ENCODE data around the gene TAGLN3.

DNA sequence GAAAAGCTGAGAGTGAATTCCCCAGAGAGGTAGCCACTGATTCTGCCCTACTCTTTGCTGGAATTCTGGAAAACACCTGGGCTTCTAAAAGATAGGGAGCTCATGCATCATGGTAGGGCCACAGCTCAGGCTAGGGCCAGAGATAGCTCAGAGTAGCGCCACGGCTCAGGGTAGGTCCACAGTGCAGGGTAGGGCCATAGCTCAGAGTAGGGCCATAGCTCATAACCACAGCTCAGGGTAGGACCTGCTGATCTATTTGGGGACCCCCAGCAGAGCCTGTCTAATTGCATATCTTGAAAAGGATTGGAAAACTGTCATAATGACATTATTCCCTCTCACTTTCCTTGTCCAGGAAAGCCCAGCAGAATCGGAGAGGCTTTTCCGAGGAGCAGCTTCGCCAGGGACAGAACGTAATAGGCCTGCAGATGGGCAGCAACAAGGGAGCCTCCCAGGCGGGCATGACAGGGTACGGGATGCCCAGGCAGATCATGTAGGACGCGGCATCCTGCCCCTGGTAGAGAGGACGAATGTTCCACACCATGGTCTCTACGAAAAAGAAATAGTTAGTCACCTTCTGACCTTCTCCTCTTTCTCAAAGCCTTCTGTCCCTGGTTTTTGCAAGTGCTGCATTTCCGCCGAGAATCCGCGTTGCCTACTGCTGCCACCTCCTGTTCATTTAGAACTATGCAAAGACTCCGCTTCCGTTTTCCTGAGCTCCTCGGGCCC, 14.5 kb downstream of the TAGLN3 start:
- TF ChIP-seq, protein P1, sequence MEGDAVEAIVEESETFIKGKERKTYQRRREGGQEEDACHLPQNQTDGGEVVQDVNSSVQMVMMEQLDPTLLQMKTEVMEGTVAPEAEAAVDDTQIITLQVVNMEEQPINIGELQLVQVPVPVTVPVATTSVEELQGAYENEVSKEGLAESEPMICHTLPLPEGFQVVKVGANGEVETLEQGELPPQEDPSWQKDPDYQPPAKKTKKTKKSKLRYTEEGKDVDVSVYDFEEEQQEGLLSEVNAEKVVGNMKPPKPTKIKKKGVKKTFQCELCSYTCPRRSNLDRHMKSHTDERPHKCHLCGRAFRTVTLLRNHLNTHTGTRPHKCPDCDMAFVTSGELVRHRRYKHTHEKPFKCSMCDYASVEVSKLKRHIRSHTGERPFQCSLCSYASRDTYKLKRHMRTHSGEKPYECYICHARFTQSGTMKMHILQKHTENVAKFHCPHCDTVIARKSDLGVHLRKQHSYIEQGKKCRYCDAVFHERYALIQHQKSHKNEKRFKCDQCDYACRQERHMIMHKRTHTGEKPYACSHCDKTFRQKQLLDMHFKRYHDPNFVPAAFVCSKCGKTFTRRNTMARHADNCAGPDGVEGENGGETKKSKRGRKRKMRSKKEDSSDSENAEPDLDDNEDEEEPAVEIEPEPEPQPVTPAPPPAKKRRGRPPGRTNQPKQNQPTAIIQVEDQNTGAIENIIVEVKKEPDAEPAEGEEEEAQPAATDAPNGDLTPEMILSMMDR (IDR thresholded peaks at IDR 0.05), result peak; percentile 29 to 82 (median 75)
- TF ChIP-seq POLR2A (IDR thresholded peaks at IDR 0.05), result no peak

Measured in body of pancreas (tissue), 4 donors.